ENCODE measurements around the gene SDK2. TPM values are rescaled to one million over a fixed set of nuclear protein-coding genes. Genes with fewer than 3 reads are reported as not detected.
A peak's percentile ranks its signal among the peaks of the same experiment; 100 is the strongest.

Gene SDK2
- total RNA-seq, 2 donors from 2014 or later, result 16.5 to 26.3 TPM

DNA sequence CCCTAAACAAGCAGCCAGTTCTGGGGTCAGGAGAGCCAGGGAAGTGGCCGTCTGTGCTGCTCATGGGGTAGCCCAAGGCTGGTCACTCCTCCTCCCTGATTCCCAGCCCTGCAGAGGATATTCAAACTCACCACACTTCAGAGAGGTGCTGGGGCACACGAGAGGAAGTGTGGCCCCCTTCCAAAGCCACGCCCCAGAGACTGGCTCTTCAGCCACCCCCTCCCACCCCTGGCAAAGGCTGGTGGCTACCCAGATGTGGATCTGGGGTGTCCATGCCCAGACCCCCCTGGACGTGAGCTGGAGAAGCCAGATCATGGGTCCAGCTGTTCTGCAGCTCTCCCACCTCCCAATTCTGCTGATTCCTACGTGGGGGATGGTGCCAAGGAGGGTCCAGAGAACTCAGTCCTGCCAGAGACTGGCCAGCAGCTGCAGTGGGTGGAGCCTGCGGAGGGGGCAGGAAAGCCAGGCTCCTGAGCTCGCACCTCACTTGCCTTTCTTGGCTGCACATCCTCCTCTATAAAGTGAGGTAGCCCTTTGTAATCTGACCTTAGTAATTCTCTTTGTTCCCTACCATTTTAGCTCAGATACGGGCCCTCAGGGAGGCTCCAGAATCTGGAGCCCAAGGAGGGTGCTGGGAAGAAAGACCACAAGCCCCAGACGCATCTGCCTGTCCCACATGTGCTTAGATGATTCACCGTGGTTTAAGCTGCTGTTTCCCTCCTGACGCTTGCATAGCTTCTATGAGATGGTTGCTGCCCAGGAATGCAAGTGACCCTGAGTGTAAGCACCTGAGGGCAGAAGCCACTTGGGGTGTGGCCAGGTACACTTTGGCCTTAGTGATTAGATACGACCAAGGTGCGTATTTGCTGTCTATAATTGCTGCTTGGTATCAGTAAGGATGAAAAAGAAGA is 15.3 kb downstream of the SDK2 start:
- TF ChIP-seq, protein P1, sequence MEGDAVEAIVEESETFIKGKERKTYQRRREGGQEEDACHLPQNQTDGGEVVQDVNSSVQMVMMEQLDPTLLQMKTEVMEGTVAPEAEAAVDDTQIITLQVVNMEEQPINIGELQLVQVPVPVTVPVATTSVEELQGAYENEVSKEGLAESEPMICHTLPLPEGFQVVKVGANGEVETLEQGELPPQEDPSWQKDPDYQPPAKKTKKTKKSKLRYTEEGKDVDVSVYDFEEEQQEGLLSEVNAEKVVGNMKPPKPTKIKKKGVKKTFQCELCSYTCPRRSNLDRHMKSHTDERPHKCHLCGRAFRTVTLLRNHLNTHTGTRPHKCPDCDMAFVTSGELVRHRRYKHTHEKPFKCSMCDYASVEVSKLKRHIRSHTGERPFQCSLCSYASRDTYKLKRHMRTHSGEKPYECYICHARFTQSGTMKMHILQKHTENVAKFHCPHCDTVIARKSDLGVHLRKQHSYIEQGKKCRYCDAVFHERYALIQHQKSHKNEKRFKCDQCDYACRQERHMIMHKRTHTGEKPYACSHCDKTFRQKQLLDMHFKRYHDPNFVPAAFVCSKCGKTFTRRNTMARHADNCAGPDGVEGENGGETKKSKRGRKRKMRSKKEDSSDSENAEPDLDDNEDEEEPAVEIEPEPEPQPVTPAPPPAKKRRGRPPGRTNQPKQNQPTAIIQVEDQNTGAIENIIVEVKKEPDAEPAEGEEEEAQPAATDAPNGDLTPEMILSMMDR (IDR thresholded peaks at IDR 0.05), result no peak
- TF ChIP-seq POLR2AphosphoS5 (IDR thresholded peaks at IDR 0.05) (no peak), POLR2A (IDR thresholded peaks at IDR 0.05) (no peak)
- Histone ChIP-seq H3K4me3 (no peak overlapping the region), H3K36me3 (no peaks in the 10 kb centered on the region), H3K9me3 (no peaks in the 10 kb centered on the region), H3K27me3 (replicated peaks; ENCODE audit: insufficient read depth) (no peaks in the 10 kb centered on the region), H3K27ac (no peak overlapping the region), H3K4me1 (replicated peaks) (peaks cover 5% of the 10 kb centered on the region)
- WGBS, result 84% methylated on average over 13 of the region's 13 CpGs
- intact Hi-C loops (cut with DNase I), result no loop called here
- no peak for DNase-seq (ENCODE audit: low spot score)

DNA sequence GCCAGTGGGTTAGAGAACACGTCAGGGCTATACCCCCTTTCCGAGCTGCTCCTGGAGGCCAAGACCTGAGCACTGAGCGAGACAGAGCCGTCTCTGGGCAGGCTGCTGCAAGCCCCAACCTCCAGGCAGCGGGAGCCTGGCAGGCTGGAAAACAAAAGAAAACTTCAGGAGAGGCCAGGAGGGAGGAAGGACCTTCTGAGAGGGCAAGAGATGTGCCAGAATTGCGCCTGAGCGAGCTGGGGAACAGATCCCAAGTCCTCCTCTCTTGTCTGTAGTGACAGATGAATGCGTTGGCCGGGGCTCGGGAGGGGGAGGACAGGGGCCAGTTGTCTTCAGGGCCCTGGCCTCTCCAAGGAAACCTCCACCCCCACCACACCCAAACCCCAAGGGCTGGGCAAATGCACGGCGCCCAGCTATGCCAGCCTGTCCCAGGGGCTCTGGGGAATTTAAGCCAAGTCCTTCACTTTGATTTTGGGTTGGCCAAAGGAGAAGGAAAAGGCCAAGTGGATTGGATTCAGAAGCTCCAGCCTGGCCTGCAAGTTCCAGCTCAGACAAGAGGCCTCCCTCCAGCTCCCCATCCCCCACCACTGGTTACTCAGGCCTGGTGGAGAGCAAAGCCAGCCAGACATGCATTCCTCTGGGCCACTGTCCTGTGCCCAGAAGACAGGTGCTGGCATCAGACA is 18.1 kb downstream of the SDK2 start:
- H3K4me1 ChIP-seq (replicated peaks), result no peaks in the 10 kb centered on the region
- 51% methylated on average over 12 of the region's 12 CpGs for WGBS
- H3K9me3 ChIP-seq, result no peaks in the 10 kb centered on the region
- peak; percentile 72 for DNase-seq (ENCODE audit: low spot score)
- H3K27me3 ChIP-seq (replicated peaks; ENCODE audit: insufficient read depth), result no peaks in the 10 kb centered on the region
- intact Hi-C loops (cut with DNase I), result no loop called here
- H3K4me3 ChIP-seq, result no peak overlapping the region
- TF ChIP-seq POLR2AphosphoS5 (IDR thresholded peaks at IDR 0.05) (no peak), POLR2A (IDR thresholded peaks at IDR 0.05) (no peak)
- TF ChIP-seq, protein P1 (IDR thresholded peaks at IDR 0.05), result no peak
- no peaks in the 10 kb centered on the region for H3K36me3 ChIP-seq
- H3K27ac ChIP-seq, result peak overlapping the region; percentile 46 to 69

DNA sequence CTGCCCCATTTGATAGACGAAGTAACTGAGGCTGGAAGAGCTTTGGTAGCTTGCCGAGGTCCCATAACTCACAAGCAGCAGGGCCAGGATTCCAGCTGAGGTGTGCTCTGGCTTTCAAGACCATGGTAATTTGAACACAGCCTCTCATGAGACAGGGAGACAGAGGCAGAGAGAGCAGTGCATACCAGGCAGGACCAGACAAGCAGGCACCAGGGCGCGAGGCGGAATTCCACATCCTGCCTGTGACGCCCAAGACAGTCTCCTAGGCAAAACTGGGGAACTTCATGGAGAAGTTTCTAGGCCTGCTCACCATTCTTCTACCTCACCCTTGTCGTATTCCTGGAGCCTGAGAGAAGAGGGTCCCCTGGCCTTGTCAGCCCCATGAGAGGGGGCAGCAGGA is 19.2 kb downstream of the SDK2 start:
- TF ChIP-seq POLR2A (IDR thresholded peaks at IDR 0.05) (no peak), POLR2AphosphoS5 (IDR thresholded peaks at IDR 0.05) (peak; percentile 31)
- TF ChIP-seq, protein P1 (IDR thresholded peaks at IDR 0.05), result no peak
- H3K27me3 ChIP-seq (replicated peaks; ENCODE audit: insufficient read depth), result no peaks in the 10 kb centered on the region
- H3K4me1 ChIP-seq (replicated peaks), result no peaks in the 10 kb centered on the region
- peak overlapping the region; percentile 57 to 69 for H3K27ac ChIP-seq
- H3K4me3 ChIP-seq, result no peak overlapping the region
- no peaks in the 10 kb centered on the region for H3K9me3 ChIP-seq
- WGBS, result 48% methylated on average over 7 of the region's 7 CpGs
- DNase-seq (ENCODE audit: low spot score), result peak; percentile 67
- H3K36me3 ChIP-seq, result no peaks in the 10 kb centered on the region
- intact Hi-C loops (cut with DNase I), result no loop called here

DNA sequence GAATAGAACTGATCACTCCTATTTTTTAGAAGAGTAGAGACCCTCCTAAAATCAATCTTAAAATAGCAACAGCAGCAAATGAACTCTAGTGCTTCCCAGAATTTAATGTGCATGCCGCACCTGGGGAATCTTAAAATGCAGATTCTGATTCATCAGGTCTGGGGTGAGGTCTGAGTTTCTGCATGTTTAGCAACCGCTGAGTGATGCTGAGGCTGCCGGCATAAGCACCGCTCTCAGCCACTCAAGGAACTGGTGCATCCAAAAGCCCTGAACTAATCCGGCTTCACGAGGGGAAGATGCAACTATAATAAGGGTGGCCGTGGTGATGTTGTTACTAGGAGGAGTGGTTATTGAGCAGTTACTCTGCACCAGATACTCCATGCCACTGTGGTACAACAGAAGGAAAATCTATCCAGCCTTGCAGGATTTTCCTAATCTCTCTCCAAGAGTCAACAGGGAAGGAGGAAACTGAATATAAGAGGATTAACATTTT is 19.7 kb downstream of the SDK2 start:
- H3K9me3 ChIP-seq, result no peaks in the 10 kb centered on the region
- TF ChIP-seq POLR2AphosphoS5 (IDR thresholded peaks at IDR 0.05) (no peak), POLR2A (IDR thresholded peaks at IDR 0.05) (no peak)
- TF ChIP-seq, protein P1 (IDR thresholded peaks at IDR 0.05), result no peak
- H3K36me3 ChIP-seq, result no peaks in the 10 kb centered on the region
- no peak overlapping the region for H3K27ac ChIP-seq
- no peak for DNase-seq (ENCODE audit: low spot score)
- WGBS, result 72% methylated on average over 7 of the region's 7 CpGs
- H3K27me3 ChIP-seq (replicated peaks; ENCODE audit: insufficient read depth), result no peaks in the 10 kb centered on the region
- no peak overlapping the region for H3K4me3 ChIP-seq
- no peaks in the 10 kb centered on the region for H3K4me1 ChIP-seq (replicated peaks)
- intact Hi-C loops (cut with DNase I), result no loop called here

All from prostate gland (tissue), 2 donors.